Fibroblast of lung (primary cell): ENCODE measurements around the gene PTPN21. TPM values are rescaled to one million over a fixed set of nuclear protein-coding genes. Genes with fewer than 3 reads are reported as not detected.

Experiments used
- DNase-seq, 2 donors: peaks; one replicate each; pipeline versions ENCODE4 v3.0.0 to v3.0.0-alpha.2; 2010; ENCODE audit warnings: low read depth in 2 of 2
- H2AFZ ChIP-seq: 2 replicates; pipeline ENCODE4 v1.5.1; 2012; ENCODE audit warnings: low read length, control low read depth, inconsistent platforms
- H3K27ac ChIP-seq: 2 replicates; pipeline ENCODE4 v1.5.1; 2011; ENCODE audit warnings: low read length, control low read depth; ENCODE audit not compliant: insufficient read depth
- H3K27me3 ChIP-seq: 2 replicates; pipeline ENCODE4 v1.5.1; 2011; ENCODE audit warnings: mild to moderate bottlenecking, low read length; ENCODE audit not compliant: control insufficient read depth, insufficient read depth
- H3K36me3 ChIP-seq: 2 replicates; pipeline ENCODE4 v1.5.1; 2011; ENCODE audit warnings: low read length; ENCODE audit not compliant: control insufficient read depth, insufficient read depth
- H3K4me1 ChIP-seq: 2 replicates; pipeline ENCODE4 v1.5.1; 2011; ENCODE audit warnings: low read length; ENCODE audit not compliant: control insufficient read depth, insufficient read depth; ENCODE audit errors: extremely low read depth
- H3K4me2 ChIP-seq: 2 replicates; pipeline ENCODE4 v1.5.1; 2011; ENCODE audit warnings: low read length, control low read depth; ENCODE audit not compliant: insufficient read depth; ENCODE audit errors: extremely low read depth
- H3K4me3 ChIP-seq, 4 experiments: fragments of 200-600 bp in 1 of 4; sonication (generic) in 1 of 4; replicated peaks in 1 of 4; 2 replicates each; pipeline ENCODE4 v1.5.1; 2011 to 2016; ENCODE audit warnings: low read length in 4 of 4, low read depth in 3 of 4, mild to moderate bottlenecking in 3 of 4, control low read depth in 2 of 4, inconsistent platforms in 1 of 4, mixed read lengths in 1 of 4; ENCODE audit not compliant: insufficient read depth in 1 of 4; ENCODE audit errors: control extremely low read depth in 1 of 4
- H3K79me2 ChIP-seq: 2 replicates; pipeline ENCODE4 v1.5.1; 2012; ENCODE audit warnings: mild to moderate bottlenecking, low read length, inconsistent platforms; ENCODE audit not compliant: control insufficient read depth, insufficient read depth
- H3K9ac ChIP-seq: 2 replicates; pipeline ENCODE4 v1.5.1; 2011; ENCODE audit warnings: mild to moderate bottlenecking, low read length, control low read depth; ENCODE audit not compliant: insufficient read depth
- H3K9me3 ChIP-seq: 2 replicates; pipeline ENCODE4 v1.5.1; 2012; ENCODE audit warnings: low read depth, low read length; ENCODE audit not compliant: control insufficient read depth, insufficient read depth
- H4K20me1 ChIP-seq: 2 replicates; pipeline ENCODE4 v1.5.1; 2011; ENCODE audit warnings: low read length; ENCODE audit not compliant: control insufficient read depth, insufficient read depth; ENCODE audit errors: extremely low read depth
- EZH2 ChIP-seq: IDR thresholded peaks from 2 replicates; pipeline ENCODE4 v1.5.1; 2012; ENCODE audit warnings: low read length, control low read depth, mild to moderate bottlenecking; ENCODE audit errors: missing control alignments
- polyA plus RNA-seq, 2 donors: library from polyadenylated mRNA; depleted of rRNA in 1 of 2; stranded (reverse) in 1 of 2; unstranded in 1 of 2; fragments of >200 nt; gene quantifications; 2 replicates each; pipeline ENCODE4 v1.2.1, GENCODE V29; 2011 to 2012; ENCODE audit warnings: missing spikeins in 1 of 2
- total RNA-seq: library from RNA; depleted of rRNA; stranded (reverse); fragments of >200 nt; gene quantifications from 2 replicates; pipeline ENCODE4 v1.2.1, GENCODE V29; 2014
- TF ChIP-seq, protein P1 (sequence below), 2 donors: IDR thresholded peaks in 1 of 2; conservative IDR thresholded peaks in 1 of 2; 1 replicate in 1 of 2; 2 replicates in 1 of 2; pipeline ENCODE4 v1.5.1; 2011 to 2012; ENCODE audit warnings: low read length in 2 of 2, control low read depth in 1 of 2, inconsistent platforms in 1 of 2, low read depth in 1 of 2, mild to moderate bottlenecking in 1 of 2

Gene PTPN21
- total and polyA plus RNA-seq, 2 donors (not counting 1 experiment from before 2014, with no cell fraction given), result 13.2 to 13.7 TPM

DNA sequence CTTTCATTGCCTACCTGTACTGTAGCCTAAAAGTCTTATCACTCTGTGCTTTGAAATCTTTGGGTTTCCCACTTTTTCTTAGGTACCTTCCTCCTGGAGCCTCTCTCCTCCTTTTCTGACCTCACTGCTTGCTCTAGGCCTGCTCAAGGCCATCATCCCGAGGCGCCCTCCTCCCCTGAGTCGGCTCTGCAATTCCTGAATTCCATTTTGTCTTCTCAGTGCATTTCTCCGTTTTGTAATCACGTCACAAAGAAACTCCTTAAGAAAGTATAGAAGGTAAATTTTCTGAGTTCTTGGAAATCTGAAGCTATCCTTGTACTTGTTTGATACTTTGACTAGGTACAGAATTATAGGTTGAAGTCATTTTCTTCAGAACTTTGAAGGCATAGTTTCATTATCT is 33.3 kb upstream of the PTPN21 start:
- Histone ChIP-seq H3K36me3 (peaks cover 4% of the 10 kb centered on the region), H3K79me2 (no peaks in the 10 kb centered on the region), H3K9me3 (no peaks in the 10 kb centered on the region), H3K27ac (no peak overlapping the region), H3K4me2 (no peak overlapping the region), H3K27me3 (no peaks in the 10 kb centered on the region), H3K4me3 (no peak overlapping the region), H4K20me1 (no peaks in the 10 kb centered on the region), H3K4me1 (peaks cover 2% of the 10 kb centered on the region), H2AFZ (no peak overlapping the region), H3K9ac (no peak overlapping the region)
- no peak for TF ChIP-seq EZH2
- TF ChIP-seq, protein P1, sequence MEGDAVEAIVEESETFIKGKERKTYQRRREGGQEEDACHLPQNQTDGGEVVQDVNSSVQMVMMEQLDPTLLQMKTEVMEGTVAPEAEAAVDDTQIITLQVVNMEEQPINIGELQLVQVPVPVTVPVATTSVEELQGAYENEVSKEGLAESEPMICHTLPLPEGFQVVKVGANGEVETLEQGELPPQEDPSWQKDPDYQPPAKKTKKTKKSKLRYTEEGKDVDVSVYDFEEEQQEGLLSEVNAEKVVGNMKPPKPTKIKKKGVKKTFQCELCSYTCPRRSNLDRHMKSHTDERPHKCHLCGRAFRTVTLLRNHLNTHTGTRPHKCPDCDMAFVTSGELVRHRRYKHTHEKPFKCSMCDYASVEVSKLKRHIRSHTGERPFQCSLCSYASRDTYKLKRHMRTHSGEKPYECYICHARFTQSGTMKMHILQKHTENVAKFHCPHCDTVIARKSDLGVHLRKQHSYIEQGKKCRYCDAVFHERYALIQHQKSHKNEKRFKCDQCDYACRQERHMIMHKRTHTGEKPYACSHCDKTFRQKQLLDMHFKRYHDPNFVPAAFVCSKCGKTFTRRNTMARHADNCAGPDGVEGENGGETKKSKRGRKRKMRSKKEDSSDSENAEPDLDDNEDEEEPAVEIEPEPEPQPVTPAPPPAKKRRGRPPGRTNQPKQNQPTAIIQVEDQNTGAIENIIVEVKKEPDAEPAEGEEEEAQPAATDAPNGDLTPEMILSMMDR (conservative IDR thresholded peaks at IDR 0.05 in 1 of 2, IDR thresholded peaks at IDR 0.05 in 1 of 2; ENCODE audit: low read depth in 1 of 2, low read length in 2 of 2), result no peak
- DNase-seq, result no peak

DNA sequence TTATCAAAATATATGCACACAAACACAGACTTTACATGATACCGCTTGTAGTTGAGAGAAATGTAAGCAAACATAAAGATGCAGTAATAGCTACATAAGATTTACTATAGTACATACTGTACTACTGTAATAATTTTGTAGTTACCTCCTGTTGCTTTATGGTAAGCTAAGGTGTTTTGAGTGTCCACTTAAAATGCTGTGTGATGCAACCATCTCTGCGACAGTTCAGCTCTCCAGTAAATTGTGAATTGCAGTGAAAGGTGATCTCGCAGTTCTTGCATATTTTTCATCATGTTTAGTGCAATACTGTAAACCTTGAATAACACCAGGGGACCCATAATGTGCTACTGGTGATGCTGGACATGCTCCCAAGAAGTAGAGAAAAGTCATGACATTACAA is 29.6 kb upstream of the PTPN21 start:
- Histone ChIP-seq H3K4me2 (no peak overlapping the region), H3K27ac (no peak overlapping the region), H3K27me3 (no peaks in the 10 kb centered on the region), H3K4me3 (no peak overlapping the region), H2AFZ (no peak overlapping the region), H3K9me3 (no peaks in the 10 kb centered on the region), H3K4me1 (no peaks in the 10 kb centered on the region), H4K20me1 (no peaks in the 10 kb centered on the region), H3K36me3 (no peaks in the 10 kb centered on the region), H3K79me2 (no peaks in the 10 kb centered on the region), H3K9ac (no peak overlapping the region)
- TF ChIP-seq EZH2, result no peak
- TF ChIP-seq, protein P1 (conservative IDR thresholded peaks at IDR 0.05 in 1 of 2, IDR thresholded peaks at IDR 0.05 in 1 of 2; ENCODE audit: low read depth in 1 of 2, low read length in 2 of 2), result no peak
- no peak for DNase-seq

DNA sequence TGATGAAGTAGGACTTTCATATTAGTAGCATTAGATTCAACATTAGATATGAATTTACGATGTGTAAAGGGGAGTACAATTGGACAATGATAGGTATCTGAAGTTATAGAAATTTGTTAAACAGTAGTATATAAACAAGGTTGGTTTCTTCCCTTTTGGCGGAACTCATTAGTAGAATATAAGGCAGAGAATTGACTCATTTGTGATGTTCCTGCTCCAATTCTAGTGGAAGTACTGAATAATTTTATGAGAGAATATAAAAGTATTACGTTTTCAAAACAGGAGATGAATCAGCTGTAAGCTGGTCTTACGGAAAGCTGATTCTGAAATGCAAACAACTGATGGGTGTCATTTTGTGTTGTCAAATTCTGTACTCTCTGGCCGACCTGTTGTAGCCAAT is 21.4 kb upstream of the PTPN21 start:
- no peaks in the 10 kb centered on the region for H3K79me2 ChIP-seq
- H3K4me3 ChIP-seq, result no peak overlapping the region
- H3K4me1 ChIP-seq, result no peaks in the 10 kb centered on the region

More for the DNA sequence above, 21.4 kb upstream of the PTPN21 start:
- Histone ChIP-seq H2AFZ (no peak overlapping the region), H3K9ac (no peak overlapping the region), H3K27ac (no peak overlapping the region), H3K36me3 (peaks cover 10% of the 10 kb centered on the region), H3K27me3 (no peaks in the 10 kb centered on the region), H3K9me3 (no peaks in the 10 kb centered on the region), H3K4me2 (no peak overlapping the region), H4K20me1 (no peaks in the 10 kb centered on the region)
- TF ChIP-seq, protein P1 (conservative IDR thresholded peaks at IDR 0.05 in 1 of 2, IDR thresholded peaks at IDR 0.05 in 1 of 2; ENCODE audit: low read depth in 1 of 2, low read length in 2 of 2), result no peak
- no peak for TF ChIP-seq EZH2
- no peak for DNase-seq
